DMS79 treated with DMSO at 0.1 percent for 48 hours (cell line): ENCODE data around the gene ALDOA.
A peak's percentile ranks its signal among the peaks of the same experiment; 100 is the strongest.
"Not testable (repeated sequence)": the region's sequence is repeated elsewhere in the genome, so short reads cannot be mapped to it uniquely, and the experiment has no call there.

Experiments
- DNase-seq: peaks from one replicate; lab custom pipeline; 2025; lab: John Stamatoyannopoulos, UW

ALDOA gene

DNA sequence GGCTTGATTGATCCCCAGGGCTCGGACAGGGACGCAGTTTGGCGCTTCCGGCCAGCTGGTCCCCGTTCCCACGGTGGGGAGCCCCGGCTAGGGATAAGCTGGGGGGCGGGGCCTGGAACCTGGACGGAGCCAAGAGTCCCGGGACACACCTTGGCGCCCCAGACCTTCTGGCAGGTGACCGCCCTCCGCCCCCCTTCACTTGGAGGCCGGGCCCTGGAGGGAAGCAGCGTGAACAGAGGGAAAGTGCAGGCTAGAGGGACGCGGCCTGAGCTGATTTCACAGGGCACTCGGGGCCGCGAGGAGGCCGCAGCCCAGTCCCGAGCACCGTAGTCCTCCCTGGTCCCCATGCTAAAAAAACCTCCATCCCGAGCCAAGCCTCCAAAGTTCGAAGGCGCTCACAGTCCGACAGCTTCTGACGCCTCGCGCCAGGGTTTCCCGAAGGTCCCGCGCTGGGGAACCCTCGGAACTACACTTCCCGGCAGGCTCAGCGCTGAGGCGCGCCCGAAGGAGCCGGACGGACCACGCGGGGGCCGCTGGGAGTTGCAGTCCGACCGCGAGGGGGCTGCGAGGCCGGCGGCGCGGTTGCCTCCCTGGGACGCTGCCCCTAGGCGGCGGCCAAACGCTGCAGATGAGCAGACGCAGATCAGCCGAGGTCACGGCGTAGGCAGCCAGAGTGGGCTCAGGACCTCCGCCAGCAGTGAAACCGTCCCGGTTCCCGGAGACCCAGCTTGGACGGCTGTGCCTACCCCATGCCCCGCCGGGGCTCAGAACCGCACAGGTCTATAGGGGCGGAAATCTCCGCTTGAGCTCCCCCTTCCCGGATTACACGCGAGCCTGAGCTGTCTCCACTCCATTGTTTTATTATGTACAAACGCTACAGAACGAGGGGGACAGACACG lies 26.2 kb downstream of the ALDOA start, which contains the start of gene TBX6:
Gene TBX6, minus strand, starts transcription at position 451 of the 899 bp plus-strand sequence. CDS start 731 bp downstream, outside the sequence.
- DNase-seq, result peak; percentile 83

GRCh38 chr16:30092373-30093010 lies 26.9 kb downstream of the ALDOA start:
- peak; percentile 41 for DNase-seq

DNA sequence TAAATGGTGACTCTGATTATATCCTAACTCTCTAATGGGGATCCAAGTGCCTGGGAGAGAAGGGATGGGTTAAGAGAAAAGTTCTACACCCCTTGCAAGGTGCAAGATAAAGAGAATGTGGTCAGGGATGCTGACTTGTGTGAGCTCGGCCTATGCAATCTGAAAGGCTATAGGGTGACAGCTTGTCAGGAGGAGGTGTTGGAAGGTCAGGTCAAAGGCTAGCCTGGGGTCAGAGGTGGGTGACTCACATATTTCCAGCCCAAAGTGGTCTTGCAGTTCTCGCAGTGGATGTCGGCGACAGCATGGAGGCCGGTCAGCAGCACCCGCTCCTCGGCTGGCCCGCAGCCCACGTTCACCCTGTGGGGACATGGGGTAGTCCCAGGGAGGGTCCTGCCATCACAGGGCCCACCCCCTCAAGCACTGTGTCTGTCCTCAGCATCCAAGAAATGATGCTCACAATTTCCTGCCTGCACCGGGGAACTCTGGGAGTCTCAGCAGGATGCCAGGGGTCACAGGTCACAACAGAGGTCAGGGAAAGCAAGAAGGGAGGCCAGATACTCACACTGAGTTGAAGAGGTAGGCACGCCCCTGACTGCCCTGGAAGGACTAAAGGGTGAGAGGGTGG lies 29.1 kb downstream of the ALDOA start:
- no peak for DNase-seq

DNA sequence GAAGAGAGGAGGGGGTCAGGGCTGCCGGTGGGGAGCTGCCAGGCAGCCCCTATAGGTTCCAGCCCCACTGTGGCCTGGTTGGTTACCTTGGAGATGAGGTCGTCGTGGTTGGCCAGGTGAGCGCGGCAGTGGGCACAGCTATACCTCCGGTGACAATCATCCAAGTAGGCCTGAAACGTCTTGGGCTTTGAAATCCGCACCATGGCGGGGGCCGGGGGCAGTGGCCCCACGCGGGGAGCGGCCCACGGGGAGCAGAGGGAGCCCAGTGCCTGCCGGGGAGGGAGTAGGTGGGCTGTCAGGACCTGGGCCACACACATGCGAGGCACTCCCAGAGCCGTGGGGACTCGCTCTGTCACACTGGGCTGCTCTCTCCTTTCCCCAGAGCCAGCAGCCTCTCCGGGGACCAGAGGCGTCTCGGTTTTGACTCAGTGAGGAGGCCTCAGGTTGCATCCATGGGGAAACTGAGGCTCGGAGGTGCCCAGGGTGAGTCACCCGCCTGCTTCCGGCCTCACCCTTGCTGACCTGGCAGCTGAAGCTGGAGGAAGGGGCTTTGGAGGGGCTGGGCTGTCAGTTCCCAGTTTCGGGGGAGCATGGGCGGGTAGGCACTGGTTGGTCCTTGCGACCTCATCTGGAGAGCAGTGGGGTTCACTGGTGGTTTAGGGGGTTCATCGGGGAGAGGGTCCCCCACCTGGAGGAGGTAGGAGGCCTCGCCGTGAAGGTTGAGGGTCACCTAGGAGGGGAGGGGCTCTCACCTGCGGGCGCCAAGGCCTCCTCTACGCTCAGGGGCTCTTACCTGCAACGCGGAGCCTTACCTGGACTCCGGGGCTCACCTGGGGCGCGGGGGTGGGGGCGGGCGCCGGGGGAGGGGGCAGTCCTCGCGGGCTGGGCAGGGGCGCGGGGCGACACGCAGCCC lies 29.9 kb downstream of the ALDOA start:
- DNase-seq, result no peak

DNA sequence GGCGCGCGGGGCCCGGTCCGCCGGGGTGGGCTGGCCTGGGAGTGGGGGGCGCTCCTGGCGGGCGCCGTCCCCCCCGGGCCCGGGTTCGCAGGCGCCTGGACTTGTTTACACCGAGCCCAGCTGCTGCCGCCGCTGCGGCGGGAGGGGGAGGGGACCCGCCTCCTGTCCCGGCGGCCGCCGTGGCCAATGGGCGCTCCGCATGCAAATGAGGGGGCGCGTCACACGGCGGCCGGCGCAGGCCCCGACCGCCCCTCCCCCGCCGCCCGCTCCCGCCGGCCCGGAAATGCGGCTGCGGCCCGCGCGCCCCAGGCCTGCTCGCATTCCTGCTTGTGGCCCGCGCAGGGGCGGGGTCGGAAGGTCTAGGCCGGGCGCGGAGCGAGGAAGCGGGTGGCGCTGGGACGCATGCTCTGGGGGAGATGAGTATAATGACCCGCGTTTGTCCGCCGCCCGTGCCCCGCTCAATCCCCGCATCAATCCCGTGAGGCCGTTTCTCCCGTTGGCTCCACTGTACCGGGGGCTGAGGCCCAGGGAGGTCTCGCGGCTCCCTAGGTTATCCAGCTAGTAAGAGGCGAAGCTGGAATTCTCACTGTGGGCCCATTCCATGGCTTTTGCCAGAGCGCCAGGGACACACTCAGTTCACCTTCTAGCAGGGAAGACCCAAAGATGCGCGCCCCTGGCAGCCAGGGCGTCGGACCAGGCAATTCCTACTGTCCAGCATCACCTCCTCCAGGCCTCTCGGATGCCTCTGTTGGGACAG lies 30.7 kb downstream of the ALDOA start, which contains the start of gene YPEL3:
Gene YPEL3, minus strand, starts transcription at position 109 of the 757 bp plus-strand sequence. CDS start 731 bp downstream, outside the sequence.
- DNase-seq, result peak; percentile 36

- DNase-seq, result no peak
Measured at GRCh38 chr16:30096862-30097563, 31.5 kb downstream of the ALDOA start.

GRCh38 chr16:30104090-30104489 lies 38.5 kb downstream of the ALDOA start:
- no peak for DNase-seq

GRCh38 chr16:30104492-30104891 lies 38.9 kb downstream of the ALDOA start:
- DNase-seq, result no peak

- DNase-seq, result no peak
Measured at GRCh38 chr16:30108059-30108850, 42.7 kb downstream of the ALDOA start.

- no peak for DNase-seq
Measured at GRCh38 chr16:30110661-30111060, 45.1 kb downstream of the ALDOA start.

- no peak for DNase-seq
Measured at GRCh38 chr16:30112197-30113030, 46.9 kb downstream of the ALDOA start.

- no peak for DNase-seq
Measured at GRCh38 chr16:30113031-30113710, 47.6 kb downstream of the ALDOA start, which contains the start of gene GDPD3. TSS of gene GDPD3 (minus strand) at chr16:30113537. CDS start at chr16:30113478, 59 bp downstream.

DNA sequence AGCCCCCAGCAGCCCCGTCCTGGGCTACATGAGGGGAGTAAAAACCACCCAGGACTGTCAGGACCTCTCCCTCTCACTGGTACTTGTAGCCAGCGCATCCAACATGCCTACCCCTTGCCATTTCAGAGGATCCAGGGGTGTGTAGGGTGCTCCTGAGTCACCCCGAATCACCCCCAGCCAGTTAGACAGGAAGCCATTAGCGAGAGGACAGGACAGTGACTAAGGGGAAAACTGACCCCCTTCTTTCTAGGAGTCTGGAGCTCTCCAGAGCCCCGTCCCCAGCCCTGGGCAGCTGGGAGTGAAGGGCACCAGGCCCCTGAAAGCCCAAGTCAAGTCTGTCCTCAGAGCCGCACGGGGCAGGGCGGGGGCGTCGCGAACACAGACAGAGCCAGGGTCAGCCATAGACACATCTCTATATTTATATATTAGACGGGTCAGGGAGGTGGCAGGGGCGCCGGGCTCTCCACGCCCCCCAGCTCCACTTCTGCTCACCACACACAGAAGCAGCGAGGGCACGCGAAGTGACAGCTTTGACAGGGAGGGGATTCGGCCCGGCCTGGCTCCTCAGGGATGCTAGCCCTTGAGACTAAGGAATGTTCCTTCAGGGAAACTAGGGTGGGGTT lies 48.3 kb downstream of the ALDOA start:
- DNase-seq, result no peak

DNA sequence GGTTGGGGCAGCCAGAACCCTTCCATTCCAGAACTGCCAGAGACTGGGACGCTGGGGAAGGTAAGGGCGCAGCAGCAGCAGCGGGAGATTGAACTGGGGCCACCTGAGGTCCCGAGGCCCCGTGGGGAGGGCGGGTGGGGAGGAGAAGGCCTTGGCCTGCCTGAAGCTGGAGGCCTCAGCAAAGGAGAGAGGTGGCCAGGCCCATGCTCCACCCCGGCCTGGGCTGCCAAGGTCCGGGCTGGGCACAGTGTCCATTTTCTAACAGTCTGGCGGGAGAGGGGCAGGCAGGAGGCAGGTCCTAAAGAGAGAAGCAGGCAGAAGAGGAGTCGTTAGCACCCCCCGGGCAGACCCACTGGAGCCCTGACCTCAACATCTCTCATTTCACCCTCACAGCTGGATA lies 48.9 kb downstream of the ALDOA start:
- DNase-seq, result no peak

DNA sequence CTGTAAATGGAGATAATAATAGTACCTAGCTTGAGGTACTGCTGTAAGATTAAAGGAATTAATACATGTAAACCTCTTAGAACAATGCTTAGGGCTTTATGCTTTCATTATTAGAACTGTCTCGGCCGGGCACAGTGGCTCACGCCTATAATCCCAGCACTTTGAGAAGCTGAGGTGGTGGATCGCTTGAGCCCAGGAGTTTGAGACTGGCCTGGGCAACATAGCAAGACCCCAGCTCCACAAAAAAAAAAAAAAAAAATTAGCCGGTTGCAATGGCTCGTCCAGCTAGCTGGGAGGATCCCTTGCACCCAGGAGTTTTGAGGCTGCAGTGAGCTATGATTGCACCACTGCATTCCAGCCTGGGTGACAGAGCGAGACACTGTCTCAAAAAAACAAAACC lies 49.3 kb downstream of the ALDOA start:
- DNase-seq, result not testable (repeated sequence)

DNA sequence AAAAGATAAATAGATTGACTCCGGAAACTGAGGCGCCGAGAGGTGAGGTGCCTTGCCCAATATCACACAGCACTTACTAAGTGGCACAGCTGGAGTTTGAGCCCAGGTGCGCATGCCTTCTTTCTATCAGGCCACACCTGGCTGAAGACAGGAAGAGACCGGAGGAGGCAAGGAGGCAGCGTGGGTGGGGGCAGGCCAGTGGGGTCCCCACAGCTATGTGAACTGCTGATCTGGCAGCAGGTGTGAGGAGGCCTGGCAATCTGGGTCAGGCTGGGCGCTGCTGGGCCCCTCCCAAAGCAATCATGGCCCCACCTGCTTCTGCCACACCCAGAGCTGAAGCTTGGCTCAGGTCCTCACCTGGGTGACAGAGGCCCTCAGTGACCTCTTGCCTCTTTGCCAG lies 49.7 kb downstream of the ALDOA start:
- no peak for DNase-seq
